ENCODE measurements around the gene ARHGAP6.

DNA sequence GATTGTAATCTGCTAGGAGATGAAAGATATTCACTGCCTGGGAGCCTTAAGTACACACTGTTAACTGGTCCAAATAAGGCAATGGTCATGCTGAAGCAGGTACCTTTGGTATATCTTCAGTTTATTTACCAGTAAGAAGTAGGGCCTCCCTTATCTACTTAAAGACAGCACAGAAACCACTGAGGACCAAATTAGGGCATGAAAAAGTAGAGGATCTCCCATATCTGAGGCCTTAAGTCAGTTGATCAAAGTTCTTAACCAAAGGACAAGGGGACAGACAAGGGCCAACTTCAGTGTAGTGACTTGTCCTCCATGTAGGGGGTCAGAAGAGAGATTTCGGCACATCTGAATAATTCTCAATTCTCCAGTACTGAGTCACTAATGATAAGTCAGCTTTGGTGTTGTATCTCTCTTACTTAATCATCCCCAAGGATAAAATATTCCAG is 313.4 kb downstream of the ARHGAP6 start:
- TF ChIP-seq POLR2AphosphoS5 (IDR thresholded peaks at IDR 0.05; ENCODE audit: borderline replicate concordance, low read depth, low read length) (no peak), FOXP2 (optimal IDR thresholded peaks at IDR 0.05; ENCODE audit: control extremely low read depth, extremely low read length, insufficient read depth) (no peak), EZH2 (IDR thresholded peaks at IDR 0.05) (no peak)

All from SK-N-MC (cell line).